ENCODE results near the gene VASH2.

VASH2 gene

DNA sequence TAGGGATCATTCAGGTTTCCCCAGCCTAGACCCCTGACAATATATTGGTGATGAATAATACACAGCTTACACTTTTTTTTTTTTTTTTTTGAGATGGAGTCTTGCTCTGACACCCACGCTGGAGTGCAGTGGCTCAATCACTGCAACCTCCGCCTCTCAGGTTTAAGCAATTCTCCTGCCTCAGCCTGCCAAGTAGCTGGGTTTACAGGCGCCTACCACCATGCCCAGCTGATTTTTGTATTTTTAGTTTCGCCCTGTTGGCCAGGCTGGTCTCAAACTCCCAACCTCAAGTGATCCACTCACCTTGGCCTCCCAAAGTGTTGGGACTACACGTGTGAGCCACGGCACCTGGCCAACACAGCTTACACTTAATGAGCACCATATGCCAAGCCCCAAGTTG is 7.2 kb downstream of the VASH2 start:
- TF ChIP-seq GLIS3 (CRISPR knock-in tag; IDR thresholded peaks at IDR 0.05): no peak
- no peak for TF ChIP-seq ZNF565 (CRISPR knock-in tag; conservative IDR thresholded peaks at IDR 0.05; ENCODE audit: low read depth)
- no peak for TF ChIP-seq SNAI2 (CRISPR knock-in tag; IDR thresholded peaks at IDR 0.05)
- no peak for TF ChIP-seq ZFP30 (CRISPR knock-in tag; IDR thresholded peaks at IDR 0.05)
- no peak for TF ChIP-seq ZFP3 (CRISPR knock-in tag; IDR thresholded peaks at IDR 0.05)
- TF ChIP-seq TCF4 (CRISPR knock-in tag; IDR thresholded peaks at IDR 0.05; ENCODE audit: borderline replicate concordance): no peak
- no peak for TF ChIP-seq ZNF8 (CRISPR knock-in tag; IDR thresholded peaks at IDR 0.05)
- no peak for TF ChIP-seq ARNTL (CRISPR knock-in tag; IDR thresholded peaks at IDR 0.05; ENCODE audit: borderline replicate concordance, low read depth)
- TF ChIP-seq BACH2 (CRISPR knock-in tag; IDR thresholded peaks at IDR 0.05; ENCODE audit: borderline replicate concordance): no peak
- TF ChIP-seq, protein P1, sequence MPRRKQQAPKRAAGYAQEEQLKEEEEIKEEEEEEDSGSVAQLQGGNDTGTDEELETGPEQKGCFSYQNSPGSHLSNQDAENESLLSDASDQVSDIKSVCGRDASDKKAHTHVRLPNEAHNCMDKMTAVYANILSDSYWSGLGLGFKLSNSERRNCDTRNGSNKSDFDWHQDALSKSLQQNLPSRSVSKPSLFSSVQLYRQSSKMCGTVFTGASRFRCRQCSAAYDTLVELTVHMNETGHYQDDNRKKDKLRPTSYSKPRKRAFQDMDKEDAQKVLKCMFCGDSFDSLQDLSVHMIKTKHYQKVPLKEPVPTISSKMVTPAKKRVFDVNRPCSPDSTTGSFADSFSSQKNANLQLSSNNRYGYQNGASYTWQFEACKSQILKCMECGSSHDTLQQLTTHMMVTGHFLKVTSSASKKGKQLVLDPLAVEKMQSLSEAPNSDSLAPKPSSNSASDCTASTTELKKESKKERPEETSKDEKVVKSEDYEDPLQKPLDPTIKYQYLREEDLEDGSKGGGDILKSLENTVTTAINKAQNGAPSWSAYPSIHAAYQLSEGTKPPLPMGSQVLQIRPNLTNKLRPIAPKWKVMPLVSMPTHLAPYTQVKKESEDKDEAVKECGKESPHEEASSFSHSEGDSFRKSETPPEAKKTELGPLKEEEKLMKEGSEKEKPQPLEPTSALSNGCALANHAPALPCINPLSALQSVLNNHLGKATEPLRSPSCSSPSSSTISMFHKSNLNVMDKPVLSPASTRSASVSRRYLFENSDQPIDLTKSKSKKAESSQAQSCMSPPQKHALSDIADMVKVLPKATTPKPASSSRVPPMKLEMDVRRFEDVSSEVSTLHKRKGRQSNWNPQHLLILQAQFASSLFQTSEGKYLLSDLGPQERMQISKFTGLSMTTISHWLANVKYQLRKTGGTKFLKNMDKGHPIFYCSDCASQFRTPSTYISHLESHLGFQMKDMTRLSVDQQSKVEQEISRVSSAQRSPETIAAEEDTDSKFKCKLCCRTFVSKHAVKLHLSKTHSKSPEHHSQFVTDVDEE (CRISPR knock-in tag; IDR thresholded peaks at IDR 0.05): no peak
- TF ChIP-seq CSDC2 (CRISPR knock-in tag; IDR thresholded peaks at IDR 0.05): no peak
- no peak for ATAC-seq

DNA sequence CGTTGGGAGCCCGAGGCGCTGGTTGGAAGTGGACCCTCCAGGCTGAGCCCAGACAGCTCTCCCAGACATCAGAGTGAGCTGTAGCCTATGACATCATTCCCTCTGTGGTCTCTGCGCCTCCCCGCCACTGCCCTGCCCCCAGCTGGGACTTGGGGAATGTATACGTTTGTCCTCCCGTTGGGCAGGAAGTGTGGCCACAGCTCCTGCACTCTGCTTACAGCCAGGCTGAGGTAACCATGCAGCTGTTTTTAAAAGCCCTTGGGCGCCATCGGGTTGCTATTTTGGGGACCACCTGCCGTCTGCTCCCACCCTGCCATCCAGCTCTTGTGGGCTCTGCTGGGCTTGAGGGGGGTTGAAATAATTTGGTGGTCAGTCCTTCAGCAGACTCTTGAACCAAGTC is 7.8 kb downstream of the VASH2 start:
- ATAC-seq: no peak
- TF ChIP-seq, protein P2, sequence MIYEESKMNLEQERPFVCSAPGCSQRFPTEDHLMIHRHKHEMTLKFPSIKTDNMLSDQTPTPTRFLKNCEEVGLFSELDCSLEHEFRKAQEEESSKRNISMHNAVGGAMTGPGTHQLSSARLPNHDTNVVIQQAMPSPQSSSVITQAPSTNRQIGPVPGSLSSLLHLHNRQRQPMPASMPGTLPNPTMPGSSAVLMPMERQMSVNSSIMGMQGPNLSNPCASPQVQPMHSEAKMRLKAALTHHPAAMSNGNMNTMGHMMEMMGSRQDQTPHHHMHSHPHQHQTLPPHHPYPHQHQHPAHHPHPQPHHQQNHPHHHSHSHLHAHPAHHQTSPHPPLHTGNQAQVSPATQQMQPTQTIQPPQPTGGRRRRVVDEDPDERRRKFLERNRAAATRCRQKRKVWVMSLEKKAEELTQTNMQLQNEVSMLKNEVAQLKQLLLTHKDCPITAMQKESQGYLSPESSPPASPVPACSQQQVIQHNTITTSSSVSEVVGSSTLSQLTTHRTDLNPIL (CRISPR knock-in tag; IDR thresholded peaks at IDR 0.05; ENCODE audit: low read depth): no peak
- TF ChIP-seq TCF4 (CRISPR knock-in tag; IDR thresholded peaks at IDR 0.05; ENCODE audit: borderline replicate concordance) (no peak), ZNF70 (CRISPR knock-in tag; IDR thresholded peaks at IDR 0.05) (no peak), OSR1 (CRISPR knock-in tag; IDR thresholded peaks at IDR 0.05) (no peak), ZFP3 (CRISPR knock-in tag; IDR thresholded peaks at IDR 0.05) (no peak), CSDC2 (CRISPR knock-in tag; IDR thresholded peaks at IDR 0.05) (no peak), ISL1 (CRISPR knock-in tag; IDR thresholded peaks at IDR 0.05) (no peak), TOX (CRISPR knock-in tag; IDR thresholded peaks at IDR 0.05; ENCODE audit: borderline replicate concordance) (no peak), GLIS3 (CRISPR knock-in tag; IDR thresholded peaks at IDR 0.05) (no peak), PPARA (CRISPR knock-in tag; IDR thresholded peaks at IDR 0.05; ENCODE audit: borderline replicate concordance) (no peak), ZC3H10 (CRISPR knock-in tag; IDR thresholded peaks at IDR 0.05) (no peak), ESRRG (CRISPR knock-in tag; IDR thresholded peaks at IDR 0.05) (no peak), ZFP30 (CRISPR knock-in tag; IDR thresholded peaks at IDR 0.05) (no peak), BACH2 (CRISPR knock-in tag; IDR thresholded peaks at IDR 0.05; ENCODE audit: borderline replicate concordance) (no peak), ARNTL (CRISPR knock-in tag; IDR thresholded peaks at IDR 0.05; ENCODE audit: borderline replicate concordance, low read depth) (no peak), RARB (CRISPR knock-in tag; IDR thresholded peaks at IDR 0.05) (no peak)
- TF ChIP-seq, protein P3, sequence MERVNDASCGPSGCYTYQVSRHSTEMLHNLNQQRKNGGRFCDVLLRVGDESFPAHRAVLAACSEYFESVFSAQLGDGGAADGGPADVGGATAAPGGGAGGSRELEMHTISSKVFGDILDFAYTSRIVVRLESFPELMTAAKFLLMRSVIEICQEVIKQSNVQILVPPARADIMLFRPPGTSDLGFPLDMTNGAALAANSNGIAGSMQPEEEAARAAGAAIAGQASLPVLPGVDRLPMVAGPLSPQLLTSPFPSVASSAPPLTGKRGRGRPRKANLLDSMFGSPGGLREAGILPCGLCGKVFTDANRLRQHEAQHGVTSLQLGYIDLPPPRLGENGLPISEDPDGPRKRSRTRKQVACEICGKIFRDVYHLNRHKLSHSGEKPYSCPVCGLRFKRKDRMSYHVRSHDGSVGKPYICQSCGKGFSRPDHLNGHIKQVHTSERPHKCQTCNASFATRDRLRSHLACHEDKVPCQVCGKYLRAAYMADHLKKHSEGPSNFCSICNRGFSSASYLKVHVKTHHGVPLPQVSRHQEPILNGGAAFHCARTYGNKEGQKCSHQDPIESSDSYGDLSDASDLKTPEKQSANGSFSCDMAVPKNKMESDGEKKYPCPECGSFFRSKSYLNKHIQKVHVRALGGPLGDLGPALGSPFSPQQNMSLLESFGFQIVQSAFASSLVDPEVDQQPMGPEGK (CRISPR knock-in tag; IDR thresholded peaks at IDR 0.05; ENCODE audit: borderline replicate concordance): no peak
- TF ChIP-seq, protein P4, sequence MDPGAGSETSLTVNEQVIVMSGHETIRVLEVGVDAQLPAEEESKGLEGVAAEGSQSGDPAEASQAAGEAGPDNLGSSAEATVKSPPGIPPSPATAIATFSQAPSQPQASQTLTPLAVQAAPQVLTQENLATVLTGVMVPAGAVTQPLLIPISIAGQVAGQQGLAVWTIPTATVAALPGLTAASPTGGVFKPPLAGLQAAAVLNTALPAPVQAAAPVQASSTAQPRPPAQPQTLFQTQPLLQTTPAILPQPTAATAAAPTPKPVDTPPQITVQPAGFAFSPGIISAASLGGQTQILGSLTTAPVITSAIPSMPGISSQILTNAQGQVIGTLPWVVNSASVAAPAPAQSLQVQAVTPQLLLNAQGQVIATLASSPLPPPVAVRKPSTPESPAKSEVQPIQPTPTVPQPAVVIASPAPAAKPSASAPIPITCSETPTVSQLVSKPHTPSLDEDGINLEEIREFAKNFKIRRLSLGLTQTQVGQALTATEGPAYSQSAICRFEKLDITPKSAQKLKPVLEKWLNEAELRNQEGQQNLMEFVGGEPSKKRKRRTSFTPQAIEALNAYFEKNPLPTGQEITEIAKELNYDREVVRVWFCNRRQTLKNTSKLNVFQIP (CRISPR knock-in tag; IDR thresholded peaks at IDR 0.05; ENCODE audit: borderline replicate concordance, low read depth): no peak
- TF ChIP-seq, protein P1 (CRISPR knock-in tag; IDR thresholded peaks at IDR 0.05): no peak
- TF ChIP-seq, protein P5, sequence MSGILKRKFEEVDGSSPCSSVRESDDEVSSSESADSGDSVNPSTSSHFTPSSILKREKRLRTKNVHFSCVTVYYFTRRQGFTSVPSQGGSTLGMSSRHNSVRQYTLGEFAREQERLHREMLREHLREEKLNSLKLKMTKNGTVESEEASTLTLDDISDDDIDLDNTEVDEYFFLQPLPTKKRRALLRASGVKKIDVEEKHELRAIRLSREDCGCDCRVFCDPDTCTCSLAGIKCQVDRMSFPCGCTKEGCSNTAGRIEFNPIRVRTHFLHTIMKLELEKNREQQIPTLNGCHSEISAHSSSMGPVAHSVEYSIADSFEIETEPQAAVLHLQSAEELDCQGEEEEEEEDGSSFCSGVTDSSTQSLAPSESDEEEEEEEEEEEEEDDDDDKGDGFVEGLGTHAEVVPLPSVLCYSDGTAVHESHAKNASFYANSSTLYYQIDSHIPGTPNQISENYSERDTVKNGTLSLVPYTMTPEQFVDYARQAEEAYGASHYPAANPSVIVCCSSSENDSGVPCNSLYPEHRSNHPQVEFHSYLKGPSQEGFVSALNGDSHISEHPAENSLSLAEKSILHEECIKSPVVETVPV (CRISPR knock-in tag; IDR thresholded peaks at IDR 0.05): no peak

Measured in SK-N-SH treated with all-trans-retinoic acid at 6 μM for 48 hours (cell line).